Choroid plexus epithelial cell (primary cell): ENCODE data around the gene FNIP1.
"Not testable (repeated sequence)": the region's sequence is repeated elsewhere in the genome, so short reads cannot be mapped to it uniquely, and the experiment has no call there.

ENCODE experiments used
- DNase-seq: peaks from one replicate; pipeline ENCODE4 v3.0.0-alpha.2; 2010; ENCODE audit warnings: low read depth
- H3K4me3 ChIP-seq: 2 replicates; pipeline ENCODE4 v1.5.1; 2011; ENCODE audit warnings: low read depth, mild to moderate bottlenecking, control low read depth, low read length, moderate library complexity
- CTCF ChIP-seq: conservative IDR thresholded peaks from 2 replicates; pipeline ENCODE4 v1.5.1; 2011; ENCODE audit warnings: low read depth, mild to moderate bottlenecking, control low read depth, inconsistent platforms, low read length, moderate library complexity

The FNIP1 gene

GRCh38 chr5:131593921-131594320 lies 202.9 kb downstream of the FNIP1 start:
- no peak for DNase-seq
- H3K4me3 ChIP-seq = no peak overlapping the region
- TF ChIP-seq CTCF = no peak

DNA sequence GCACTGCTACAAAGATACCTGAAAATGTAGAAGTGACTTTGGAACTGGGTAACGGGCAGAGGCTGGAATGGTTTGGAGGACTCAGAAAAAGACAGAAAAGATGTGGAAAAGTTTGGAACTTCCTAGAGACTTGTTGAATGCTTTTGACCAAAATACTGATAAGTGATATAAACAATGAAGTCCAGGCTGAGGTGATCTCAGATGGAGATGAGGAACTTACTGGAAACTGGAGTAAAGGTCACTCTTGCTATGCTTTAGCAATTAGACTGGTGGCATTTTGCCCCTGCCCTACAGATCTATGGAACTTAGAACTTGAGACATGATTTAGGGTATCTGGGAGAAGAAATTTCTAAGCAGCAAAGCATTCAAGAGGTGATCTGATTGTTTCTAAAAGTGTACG lies 203.4 kb downstream of the FNIP1 start:
- H3K4me3 ChIP-seq, DNase-seq: not testable (repeated sequence)
